Right atrium auricular region (tissue), 2 donors: ENCODE measurements around the gene PNLDC1. TPM values are rescaled to one million over a fixed set of nuclear protein-coding genes. Genes with fewer than 3 reads are reported as not detected.

Experiments
- DNase-seq: peaks from one replicate; pipeline ENCODE4 v3.0.0-alpha.2; 2019; ENCODE audit warnings: low spot score
- H3K27ac ChIP-seq, 2 donors: fragments of 200-600 bp; sonication (generic); 1 replicate in 1 of 2; 2 replicates in 1 of 2; pipeline ENCODE4 v1.5.1; 2016 to 2019
- H3K27me3 ChIP-seq, 2 donors: fragments of 200-600 bp; sonication (generic); one replicate each; pipeline versions ENCODE4 v1.5.1 to v1.6.0; 2017 to 2019
- H3K36me3 ChIP-seq: fragments of 200-600 bp; sonication (generic); one replicate; pipeline ENCODE4 v1.5.1; 2016
- H3K4me1 ChIP-seq, 2 donors: fragments of 200-600 bp; sonication (generic); one replicate each; pipeline versions ENCODE4 v1.5.1 to v1.6.0; 2017 to 2019
- H3K4me3 ChIP-seq, 2 donors: fragments of 200-600 bp; sonication (generic); 1 replicate in 1 of 2; 2 replicates in 1 of 2; pipeline ENCODE4 v1.5.1; 2017 to 2019; ENCODE audit warnings: mild to moderate bottlenecking in 1 of 2, moderate library complexity in 1 of 2
- H3K9me3 ChIP-seq, 2 donors: fragments of 200-600 bp; sonication (generic); one replicate each; pipeline ENCODE4 v1.5.1; 2019
- CTCF ChIP-seq, 2 donors: fragments of 200-600 bp; sonication (generic); IDR thresholded peaks; one replicate each; pipeline ENCODE4 v1.5.1; 2019; ENCODE audit warnings: antibody characterized with exemption in 2 of 2
- total RNA-seq, 2 donors: library from RNA; depleted of rRNA; stranded (reverse); fragments of >200 nt; gene quantifications; one replicate each; pipeline ENCODE4 v1.1.0, GENCODE V29; 2016

The PNLDC1 gene
- total RNA-seq, result under 1 TPM in 1 of 2 donors, not detected in 1; 0.33 TPM

GRCh38 chr6:159800141-159800865 lies at the start of gene PNLDC1:
TSS of gene PNLDC1 (plus strand) at chr6:159800276. CDS start at chr6:159800308, 32 bp downstream.
- no peaks in the 10 kb centered on the region for H3K9me3 ChIP-seq
- DNase-seq, result no peak
- peaks cover 39% of the 10 kb centered on the region for H3K36me3 ChIP-seq
- no peaks in the 10 kb centered on the region for H3K4me1 ChIP-seq
- no peaks in the 10 kb centered on the region for H3K27me3 ChIP-seq
- H3K27ac ChIP-seq, result no peak within 1 kb of the TSS
- no peak for TF ChIP-seq CTCF (IDR thresholded peaks at IDR 0.05)
- no peak within 1 kb of the TSS for H3K4me3 ChIP-seq

GRCh38 chr6:159751448-159751847 lies 48.6 kb upstream of the PNLDC1 start:
- H3K4me1 ChIP-seq, result no peaks in the 10 kb centered on the region
- no peak for DNase-seq
- TF ChIP-seq CTCF (IDR thresholded peaks at IDR 0.05), result no peak
- H3K27ac ChIP-seq, result no peak overlapping the region
- H3K27me3 ChIP-seq, result no peaks in the 10 kb centered on the region
- H3K9me3 ChIP-seq, result no peaks in the 10 kb centered on the region
- H3K4me3 ChIP-seq, result no peak overlapping the region
- peaks cover 79% of the 10 kb centered on the region for H3K36me3 ChIP-seq

- H3K9me3 ChIP-seq, result no peaks in the 10 kb centered on the region
These were observed 46.8 kb upstream of the PNLDC1 start for GRCh38 chr6:159753081-159753872.

GRCh38 chr6:159754401-159754800 lies 45.7 kb upstream of the PNLDC1 start:
- Histone ChIP-seq H3K27ac (no peak overlapping the region), H3K4me3 (no peak overlapping the region), H3K36me3 (peaks cover 53% of the 10 kb centered on the region), H3K9me3 (no peaks in the 10 kb centered on the region), H3K4me1 (no peaks in the 10 kb centered on the region), H3K27me3 (no peaks in the 10 kb centered on the region)
- TF ChIP-seq CTCF (IDR thresholded peaks at IDR 0.05), result no peak
- DNase-seq, result no peak

More at GRCh38 chr6:159753081-159753872, 46.8 kb upstream of the PNLDC1 start:
- H3K4me1 ChIP-seq, result no peaks in the 10 kb centered on the region
- no peak for TF ChIP-seq CTCF (IDR thresholded peaks at IDR 0.05)
- no peaks in the 10 kb centered on the region for H3K27me3 ChIP-seq
- no peak for DNase-seq
- H3K27ac ChIP-seq, result no peak overlapping the region
- no peak overlapping the region for H3K4me3 ChIP-seq
- H3K36me3 ChIP-seq, result peaks cover 64% of the 10 kb centered on the region

- Histone ChIP-seq H3K9me3 (no peaks in the 10 kb centered on the region), H3K27me3 (no peaks in the 10 kb centered on the region), H3K36me3 (peaks cover 47% of the 10 kb centered on the region), H3K4me3 (no peak overlapping the region), H3K27ac (no peak overlapping the region), H3K4me1 (no peaks in the 10 kb centered on the region)
- no peak for DNase-seq
- no peak for TF ChIP-seq CTCF (IDR thresholded peaks at IDR 0.05)
These were observed 44.8 kb upstream of the PNLDC1 start for GRCh38 chr6:159754959-159755914.
